Stomach (tissue), 9 donors: ENCODE measurements around the gene RNLS. TPM values are rescaled to one million over a fixed set of nuclear protein-coding genes. Genes with fewer than 3 reads are reported as not detected.

ENCODE experiments used
- DNase-seq, 2 donors: peaks; one replicate each; pipeline versions ENCODE4 v3.0.0 to v3.0.0-alpha.2; 2013 to 2019
- H3K27ac ChIP-seq, 5 donors: fragments of 200-600 bp in 4 of 5; sonication (generic) in 4 of 5; one replicate each; pipeline ENCODE4 v1.5.1; 2013 to 2019; ENCODE audit warnings: mild to moderate bottlenecking in 1 of 5, moderate library complexity in 1 of 5
- H3K27me3 ChIP-seq, 3 donors: fragments of 200-600 bp; sonication (generic); one replicate each; pipeline ENCODE4 v1.5.1; 2017 to 2019; ENCODE audit warnings: mixed run types in 1 of 3
- H3K36me3 ChIP-seq, 4 donors: fragments of 200-600 bp; sonication (generic); 1 replicate in 3 of 4; 2 replicates in 1 of 4; pipeline ENCODE4 v1.5.1; 2016 to 2019
- H3K4me1 ChIP-seq, 4 donors: fragments of 200-600 bp; sonication (generic); one replicate each; pipeline ENCODE4 v1.5.1; 2016 to 2019
- H3K4me3 ChIP-seq, 4 donors: fragments of 200-600 bp; sonication (generic) in 3 of 4; one replicate each; pipeline ENCODE4 v1.5.1; 2016 to 2019; ENCODE audit warnings: mild to moderate bottlenecking in 1 of 4
- H3K9me3 ChIP-seq, 4 donors: fragments of 200-600 bp; sonication (generic); one replicate each; pipeline ENCODE4 v1.5.1; 2016 to 2019
- EP300 ChIP-seq: sonication (generic); formaldehyde crosslinking; IDR thresholded peaks from one replicate; pipeline ENCODE4 v1.6.1; 2017; ENCODE audit warnings: antibody characterized with exemption
- POLR2A ChIP-seq, 4 donors: fragments of 450-650 bp; IDR thresholded peaks; one replicate each; pipeline ENCODE4 v1.6.1; 2016; ENCODE audit warnings: antibody characterized with exemption in 4 of 4, control low read depth in 2 of 4, mild to moderate bottlenecking in 1 of 4, moderate library complexity in 1 of 4
- POLR2AphosphoS5 ChIP-seq, 3 donors: sonication (generic); formaldehyde crosslinking; IDR thresholded peaks; one replicate each; pipeline ENCODE4 v1.6.1; 2016; ENCODE audit warnings: antibody characterized with exemption in 3 of 3
- WGBS, 5 donors: extraction: QIAGEN DNeasy Blood & Tissue Kit in 3 of 5; methylation state at CpG; one replicate each; pipeline versions ENCODE4 v1.1.5 to v1.1.7; 2013 to 2018; 5-methylcytosine and 5-hydroxymethylcytosine counted together
- intact Hi-C: fragments of 100-400 bp; cut with DNase I; formaldehyde crosslinking; loops from one replicate; pipeline ENCODE4 v1.15.1; 2023; ENCODE audit warnings: low total_unique reads
- polyA plus RNA-seq, 3 donors: library from polyadenylated mRNA; stranded (reverse); fragments of 200-250 nt; gene quantifications; one replicate each; pipeline ENCODE4 v1.2.3, GENCODE V29; 2013
- total RNA-seq, 5 donors: library from RNA; depleted of rRNA; stranded (reverse); fragments of >200 nt; gene quantifications; one replicate each; pipeline versions ENCODE4 v1.1.0 to v1.2.3, GENCODE V29; 2014 to 2016
- TF ChIP-seq, protein P1 (sequence below), 7 experiments: fragments of 450-650 bp in 4 of 7; fragments of 200-600 bp in 3 of 7; sonication (generic) in 3 of 7; IDR thresholded peaks; one replicate each; pipeline ENCODE4 v1.5.1; 2016 to 2019; ENCODE audit warnings: antibody characterized with exemption in 7 of 7, control low read depth in 2 of 7, mild to moderate bottlenecking in 1 of 7
- donor health status: healthy with polysubstance abuse.
- donor health status: Bipolar disorder and iron deficiency.
- donor health status: healthy.

Gene RNLS
- total and polyA plus RNA-seq, 8 donors, result 6.7 to 21.5 (median 11.6) TPM; not detected in 2

DNA sequence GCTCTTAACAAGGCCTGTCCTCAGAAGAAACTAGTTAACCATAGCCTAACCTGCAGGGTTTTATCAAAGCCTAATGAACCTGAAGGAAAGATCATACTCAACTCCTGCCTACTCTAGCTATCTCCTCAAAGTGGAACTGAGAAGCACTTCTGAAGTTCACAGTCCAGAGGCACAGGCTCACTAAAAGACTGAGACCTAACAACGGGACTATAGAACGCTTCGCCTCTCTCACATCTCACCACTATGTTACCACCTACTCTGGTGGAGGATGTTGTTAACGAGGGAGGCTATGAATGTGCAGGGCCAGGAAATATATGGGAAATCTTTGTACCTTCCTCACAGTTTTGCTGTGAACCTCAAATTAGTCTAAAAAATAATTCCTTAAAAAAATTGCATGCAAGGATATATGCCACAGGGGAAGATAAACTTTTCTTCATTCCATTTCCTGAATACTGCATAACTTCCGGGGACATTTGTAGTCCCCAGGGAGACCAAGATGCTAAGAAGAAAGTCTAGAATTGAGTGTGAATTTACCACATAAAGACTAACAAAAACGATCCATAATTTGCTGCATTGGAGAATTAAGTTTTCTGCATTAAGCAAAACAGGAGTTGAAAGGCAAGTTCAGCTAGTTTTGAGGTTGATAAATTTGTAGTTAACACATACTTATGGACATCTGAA lies 25.1 kb upstream of the RNLS start:
- WGBS, 5 donors, result 77 to 88% (median 82%) methylated on average over 6 of the region's 6 CpGs
- no peaks in the 10 kb centered on the region for H3K27me3 ChIP-seq
- intact Hi-C loops, result no loop called here
- no peak overlapping the region for H3K4me3 ChIP-seq
- no peaks in the 10 kb centered on the region for H3K9me3 ChIP-seq
- H3K36me3 ChIP-seq, result no peaks in the 10 kb centered on the region
- no peaks in the 10 kb centered on the region for H3K4me1 ChIP-seq
- DNase-seq, result no peak
- H3K27ac ChIP-seq, result no peak overlapping the region
- TF ChIP-seq, protein P1, sequence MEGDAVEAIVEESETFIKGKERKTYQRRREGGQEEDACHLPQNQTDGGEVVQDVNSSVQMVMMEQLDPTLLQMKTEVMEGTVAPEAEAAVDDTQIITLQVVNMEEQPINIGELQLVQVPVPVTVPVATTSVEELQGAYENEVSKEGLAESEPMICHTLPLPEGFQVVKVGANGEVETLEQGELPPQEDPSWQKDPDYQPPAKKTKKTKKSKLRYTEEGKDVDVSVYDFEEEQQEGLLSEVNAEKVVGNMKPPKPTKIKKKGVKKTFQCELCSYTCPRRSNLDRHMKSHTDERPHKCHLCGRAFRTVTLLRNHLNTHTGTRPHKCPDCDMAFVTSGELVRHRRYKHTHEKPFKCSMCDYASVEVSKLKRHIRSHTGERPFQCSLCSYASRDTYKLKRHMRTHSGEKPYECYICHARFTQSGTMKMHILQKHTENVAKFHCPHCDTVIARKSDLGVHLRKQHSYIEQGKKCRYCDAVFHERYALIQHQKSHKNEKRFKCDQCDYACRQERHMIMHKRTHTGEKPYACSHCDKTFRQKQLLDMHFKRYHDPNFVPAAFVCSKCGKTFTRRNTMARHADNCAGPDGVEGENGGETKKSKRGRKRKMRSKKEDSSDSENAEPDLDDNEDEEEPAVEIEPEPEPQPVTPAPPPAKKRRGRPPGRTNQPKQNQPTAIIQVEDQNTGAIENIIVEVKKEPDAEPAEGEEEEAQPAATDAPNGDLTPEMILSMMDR (IDR thresholded peaks at IDR 0.05), result no peak
- TF ChIP-seq POLR2A (IDR thresholded peaks at IDR 0.05) (no peak), EP300 (no peak), POLR2AphosphoS5 (IDR thresholded peaks at IDR 0.05) (no peak)

DNA sequence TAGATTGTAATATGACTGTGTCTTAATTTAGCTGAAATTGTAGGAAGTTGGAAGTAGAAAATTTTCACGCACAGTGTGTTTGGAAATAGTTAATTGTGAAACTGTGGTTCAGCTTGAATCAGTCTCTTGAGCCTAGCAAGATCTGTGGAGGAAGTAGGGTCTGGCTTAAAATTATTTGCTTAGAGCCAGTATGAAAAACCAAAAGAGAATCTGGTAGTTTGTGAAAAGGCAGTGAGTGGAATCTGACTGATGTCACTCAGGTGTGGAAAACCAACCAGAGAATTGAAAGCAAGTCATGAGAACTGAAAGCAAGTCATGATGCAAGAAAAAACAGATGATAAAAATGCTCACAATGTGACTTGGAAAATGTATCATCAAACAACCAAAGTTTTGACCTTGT lies 14.9 kb upstream of the RNLS start:
- no peaks in the 10 kb centered on the region for H3K4me1 ChIP-seq
- H3K4me3 ChIP-seq, result no peak overlapping the region
- H3K36me3 ChIP-seq, result no peaks in the 10 kb centered on the region
- H3K27me3 ChIP-seq, result no peaks in the 10 kb centered on the region
- peak in 1 of 2 donors; percentile 3 for DNase-seq
- H3K9me3 ChIP-seq, result peaks cover 0 to 7% (median 3%) of the 10 kb centered on the region in 4 donors
- WGBS, 5 donors, result 72 to 84% (median 81%) methylated on average over 1 of the region's 1 CpG
- H3K27ac ChIP-seq, result no peak overlapping the region
- intact Hi-C loops, result no loop called here
- TF ChIP-seq, protein P1 (IDR thresholded peaks at IDR 0.05), result no peak
- no peak for TF ChIP-seq POLR2A (IDR thresholded peaks at IDR 0.05)

DNA sequence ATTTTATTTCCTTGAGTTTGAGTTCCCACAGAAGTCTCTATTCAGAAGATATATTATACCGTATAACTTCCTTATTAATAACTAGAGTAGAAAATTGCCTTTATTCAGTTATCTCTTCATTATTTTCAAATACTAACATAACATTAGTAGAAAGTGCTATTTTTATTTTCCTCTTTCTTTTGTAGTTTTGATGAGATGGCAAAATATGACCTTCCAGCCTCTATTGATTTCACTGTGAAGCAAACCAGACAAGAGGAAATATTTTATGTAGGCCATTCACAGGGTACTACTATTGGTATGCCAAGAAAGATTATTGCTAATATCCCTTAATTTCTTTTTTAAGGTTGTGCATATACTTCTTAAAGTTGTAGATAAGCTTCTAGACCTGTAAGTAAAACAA lies 11.4 kb upstream of the RNLS start:
- TF ChIP-seq, protein P1 (IDR thresholded peaks at IDR 0.05), result no peak
- TF ChIP-seq POLR2A (IDR thresholded peaks at IDR 0.05) (no peak), EP300 (no peak), POLR2AphosphoS5 (IDR thresholded peaks at IDR 0.05) (no peak)
- Histone ChIP-seq H3K4me3 (no peak overlapping the region), H3K27me3 (no peaks in the 10 kb centered on the region), H3K27ac (no peak overlapping the region), H3K9me3 (no peaks in the 10 kb centered on the region), H3K36me3 (no peaks in the 10 kb centered on the region), H3K4me1 (no peaks in the 10 kb centered on the region)
- intact Hi-C loops, result no loop called here
- no peak for DNase-seq
- 83 to 91% (median 88%) methylated on average over 1 of the region's 1 CpG for WGBS, 5 donors

DNA sequence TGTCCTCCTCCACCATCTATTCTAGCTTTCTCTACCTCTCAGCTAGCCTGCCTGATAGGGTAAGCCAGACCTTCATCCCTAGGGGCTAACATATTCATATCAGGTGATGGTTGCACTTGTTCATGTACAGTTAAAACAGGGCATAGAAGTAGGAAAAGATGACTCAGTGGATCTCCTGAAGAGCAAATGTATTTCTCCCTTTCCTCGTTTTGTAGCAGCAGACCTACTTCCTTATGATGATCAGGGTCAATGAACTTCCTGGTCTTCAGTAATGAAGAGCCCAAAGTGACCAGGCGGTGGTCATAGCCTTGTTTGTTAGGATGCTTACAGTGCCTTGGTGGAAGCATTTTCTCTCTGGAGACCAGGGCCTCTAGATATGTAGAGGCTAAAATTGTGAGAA lies 9.8 kb upstream of the RNLS start:
- H3K4me3 ChIP-seq, result no peak overlapping the region
- no peaks in the 10 kb centered on the region for H3K27me3 ChIP-seq
- H3K9me3 ChIP-seq, result no peaks in the 10 kb centered on the region
- no peak for DNase-seq
- 76 to 89% (median 87%) methylated on average over 2 of the region's 2 CpGs for WGBS, 5 donors
- TF ChIP-seq POLR2A (IDR thresholded peaks at IDR 0.05) (no peak), EP300 (no peak), POLR2AphosphoS5 (IDR thresholded peaks at IDR 0.05) (no peak)
- TF ChIP-seq, protein P1 (IDR thresholded peaks at IDR 0.05), result no peak
- intact Hi-C loops, result no loop called here
- no peak overlapping the region for H3K27ac ChIP-seq
- H3K36me3 ChIP-seq, result no peaks in the 10 kb centered on the region
- H3K4me1 ChIP-seq, result no peaks in the 10 kb centered on the region
